ENCODE data around the gene CIAO1.
"Not testable (repeated sequence)": the region's sequence is repeated elsewhere in the genome, so short reads cannot be mapped to it uniquely, and the experiment has no call there.

The CIAO1 gene

GRCh38 chr2:96265840-96266679 is at the start of gene CIAO1, which contains the start of gene TMEM127:
Gene CIAO1 (plus strand): TSS chr2:96266225. CDS start chr2:96266351, 126 bp downstream.
Gene TMEM127 (minus strand): TSS chr2:96265997. CDS start chr2:96265381, 616 bp downstream.
- peak within 1 kb of the TSS; percentile 19 for H2AFZ ChIP-seq (ENCODE audit: low read depth, low read length)
- H3K4me1 ChIP-seq (ENCODE audit: insufficient read depth, low read length), result peaks cover 20% of the 10 kb centered on the region
- H3K9me3 ChIP-seq (ENCODE audit: low read length), result no peaks in the 10 kb centered on the region
- peak within 1 kb of the TSS; percentile 62 for H3K4me3 ChIP-seq (ENCODE audit: low read length)
- no peaks in the 10 kb centered on the region for H3K27me3 ChIP-seq (ENCODE audit: insufficient read depth, low read length)
- H3K36me3 ChIP-seq (ENCODE audit: insufficient read depth, low read length), result peaks cover 42% of the 10 kb centered on the region

DNA sequence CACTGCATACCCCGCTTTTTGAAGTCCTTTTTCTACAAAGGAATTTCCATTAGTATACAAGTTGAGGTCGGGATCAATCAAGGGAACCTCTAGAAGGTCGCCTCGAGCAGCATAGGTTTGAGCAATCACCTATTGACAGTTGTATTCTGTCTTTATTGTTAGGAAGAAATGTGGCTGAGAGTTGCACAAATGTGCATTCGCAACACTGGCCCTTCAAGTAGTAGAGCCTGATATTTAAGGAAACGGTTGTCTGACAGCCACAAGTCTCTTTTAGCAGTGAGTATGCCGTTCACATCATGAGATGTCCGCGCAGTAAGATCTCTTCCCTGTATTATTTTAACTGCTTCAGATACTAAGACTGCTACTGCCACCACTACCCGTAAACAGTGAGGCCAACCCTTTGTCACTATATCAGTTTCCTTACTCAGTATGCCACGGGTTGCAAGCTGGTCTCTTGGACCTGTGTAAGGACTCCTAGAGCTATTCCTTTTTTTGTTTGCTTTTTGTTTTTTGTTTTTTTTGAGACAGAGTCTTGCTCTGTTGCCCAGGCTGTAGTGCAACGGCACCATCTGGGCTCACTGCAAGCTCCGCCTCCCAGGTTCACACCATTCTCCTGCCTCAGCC is 47.4 kb upstream of the CIAO1 start:
- Histone ChIP-seq H3K4me1 (ENCODE audit: insufficient read depth, low read length) (no peaks in the 10 kb centered on the region), H2AFZ (ENCODE audit: low read depth, low read length) (no peak overlapping the region)

DNA sequence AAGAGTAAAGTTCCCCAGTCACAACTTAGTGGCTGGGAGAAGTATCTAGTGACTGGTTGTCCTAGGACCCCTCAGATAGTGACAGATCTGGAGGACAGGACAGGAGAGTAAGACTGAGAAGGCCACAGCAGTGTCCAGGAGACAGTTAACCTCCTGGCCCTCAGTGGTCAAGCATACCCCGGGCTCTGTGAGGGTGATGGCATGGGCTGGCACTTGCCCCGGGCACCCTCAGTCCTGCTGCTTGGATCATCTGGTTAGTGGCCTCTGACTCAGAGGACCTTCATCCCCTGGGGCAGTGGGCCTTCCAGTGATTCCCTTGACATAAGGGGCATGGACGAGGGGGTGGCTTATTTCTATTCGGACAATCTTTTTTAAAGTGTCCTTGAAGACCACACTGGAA is 46.1 kb upstream of the CIAO1 start:
- H3K4me3 ChIP-seq (ENCODE audit: low read length); H3K4me1 ChIP-seq (ENCODE audit: insufficient read depth, low read length); H3K36me3 ChIP-seq (ENCODE audit: insufficient read depth, low read length): not testable (repeated sequence)

More for the DNA sequence above, 47.4 kb upstream of the CIAO1 start:
- H3K9me3 ChIP-seq (ENCODE audit: low read length), result peaks cover 1% of the 10 kb centered on the region
- no peak overlapping the region for H3K4me3 ChIP-seq (ENCODE audit: low read length)
- no peaks in the 10 kb centered on the region for H3K36me3 ChIP-seq (ENCODE audit: insufficient read depth, low read length)
- no peaks in the 10 kb centered on the region for H3K27me3 ChIP-seq (ENCODE audit: insufficient read depth, low read length)

GRCh38 chr2:96221106-96221505 is 44.9 kb upstream of the CIAO1 start:
- not testable (repeated sequence) for H3K4me1 ChIP-seq (ENCODE audit: insufficient read depth, low read length); H3K36me3 ChIP-seq (ENCODE audit: insufficient read depth, low read length); H3K9me3 ChIP-seq (ENCODE audit: low read length); H3K27me3 ChIP-seq (ENCODE audit: insufficient read depth, low read length); H2AFZ ChIP-seq (ENCODE audit: low read depth, low read length); H3K4me3 ChIP-seq (ENCODE audit: low read length)

More for the DNA sequence above, 46.1 kb upstream of the CIAO1 start:
- not testable (repeated sequence) for H2AFZ ChIP-seq (ENCODE audit: low read depth, low read length); H3K9me3 ChIP-seq (ENCODE audit: low read length); H3K27me3 ChIP-seq (ENCODE audit: insufficient read depth, low read length)

- Histone ChIP-seq H3K27me3 (ENCODE audit: insufficient read depth, low read length) (no peaks in the 10 kb centered on the region), H2AFZ (ENCODE audit: low read depth, low read length) (no peak overlapping the region), H3K4me1 (ENCODE audit: insufficient read depth, low read length) (no peaks in the 10 kb centered on the region), H3K9me3 (ENCODE audit: low read length) (no peaks in the 10 kb centered on the region), H3K36me3 (ENCODE audit: insufficient read depth, low read length) (no peaks in the 10 kb centered on the region), H3K4me3 (ENCODE audit: low read length) (no peak overlapping the region)
Observed at GRCh38 chr2:96225016-96225533, 41.0 kb upstream of the CIAO1 start.

GRCh38 chr2:96231316-96231715 is 34.7 kb upstream of the CIAO1 start:
- no peaks in the 10 kb centered on the region for H3K4me1 ChIP-seq (ENCODE audit: insufficient read depth, low read length)
- H3K27me3 ChIP-seq (ENCODE audit: insufficient read depth, low read length), result no peaks in the 10 kb centered on the region
- H3K36me3 ChIP-seq (ENCODE audit: insufficient read depth, low read length), result no peaks in the 10 kb centered on the region
- no peak overlapping the region for H3K4me3 ChIP-seq (ENCODE audit: low read length)
- no peaks in the 10 kb centered on the region for H3K9me3 ChIP-seq (ENCODE audit: low read length)
- no peak overlapping the region for H2AFZ ChIP-seq (ENCODE audit: low read depth, low read length)

DNA sequence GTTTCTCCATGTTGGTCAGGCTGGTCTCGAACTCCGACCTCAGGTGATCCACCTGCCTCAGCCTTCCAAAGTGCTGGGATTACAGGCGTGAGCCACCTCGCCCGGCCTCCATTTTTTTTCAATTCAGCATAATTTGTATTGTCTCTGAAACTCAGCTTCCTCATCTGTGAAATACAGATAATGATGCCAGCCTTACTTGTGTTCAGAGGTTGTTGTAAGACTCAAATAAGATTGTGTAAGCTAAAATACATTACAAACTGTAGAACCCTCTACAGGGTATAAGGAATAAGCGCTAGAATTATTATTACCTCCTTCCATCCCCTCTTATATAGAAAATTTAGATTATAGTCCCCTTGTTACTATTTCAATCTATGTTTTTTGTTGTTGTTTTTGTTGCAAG is 32.6 kb upstream of the CIAO1 start:
- peaks cover 2% of the 10 kb centered on the region for H3K36me3 ChIP-seq (ENCODE audit: insufficient read depth, low read length)
- H3K4me1 ChIP-seq (ENCODE audit: insufficient read depth, low read length), result no peaks in the 10 kb centered on the region
- no peak overlapping the region for H3K4me3 ChIP-seq (ENCODE audit: low read length)
- no peaks in the 10 kb centered on the region for H3K9me3 ChIP-seq (ENCODE audit: low read length)
- H2AFZ ChIP-seq (ENCODE audit: low read depth, low read length), result no peak overlapping the region
- no peaks in the 10 kb centered on the region for H3K27me3 ChIP-seq (ENCODE audit: insufficient read depth, low read length)

DNA sequence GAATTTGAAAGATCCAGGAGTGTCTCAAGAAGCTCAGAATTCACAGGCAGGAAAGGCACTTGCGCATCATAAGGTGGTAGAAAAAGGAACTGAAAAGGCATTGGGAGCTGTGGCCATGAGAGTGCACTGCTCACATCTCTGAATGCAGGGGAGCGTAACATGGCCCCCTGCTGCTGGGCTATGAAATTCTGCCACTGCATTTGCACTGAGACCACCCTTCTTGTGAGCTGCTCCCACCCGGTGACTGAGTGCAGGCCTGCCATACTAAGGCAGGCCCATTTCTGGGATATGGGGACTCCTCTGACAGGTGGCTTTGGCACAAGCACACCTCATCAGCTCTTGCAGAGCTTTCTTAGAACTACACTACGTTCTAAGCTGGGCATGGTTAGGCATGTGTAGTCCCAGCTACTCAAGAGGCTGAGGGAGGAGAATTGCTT is 32.1 kb upstream of the CIAO1 start:
- peaks cover 2% of the 10 kb centered on the region for H3K36me3 ChIP-seq (ENCODE audit: insufficient read depth, low read length)
- no peaks in the 10 kb centered on the region for H3K27me3 ChIP-seq (ENCODE audit: insufficient read depth, low read length)
- no peaks in the 10 kb centered on the region for H3K9me3 ChIP-seq (ENCODE audit: low read length)
- H3K4me1 ChIP-seq (ENCODE audit: insufficient read depth, low read length), result no peaks in the 10 kb centered on the region
- H3K4me3 ChIP-seq (ENCODE audit: low read length), result no peak overlapping the region
- no peak overlapping the region for H2AFZ ChIP-seq (ENCODE audit: low read depth, low read length)

DNA sequence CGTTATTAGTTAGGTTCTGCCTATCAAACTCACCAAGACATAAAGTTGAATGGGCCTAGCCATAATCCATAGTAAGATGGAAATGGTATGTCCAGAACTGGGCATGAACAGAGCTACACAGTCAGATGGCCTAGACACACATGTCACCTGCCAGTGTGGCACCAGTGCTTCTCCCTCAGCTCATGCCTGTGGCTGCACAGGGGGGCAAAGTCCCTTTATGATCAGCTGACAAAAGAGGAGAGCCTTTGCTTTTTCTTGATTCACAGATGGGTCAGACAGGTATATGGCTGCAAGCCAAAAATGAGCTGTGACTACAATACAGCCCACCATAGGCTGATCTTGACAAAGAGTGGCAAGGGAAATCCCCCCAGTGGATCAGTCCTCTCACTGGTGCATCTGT is 29.1 kb upstream of the CIAO1 start:
- Histone ChIP-seq H3K9me3 (ENCODE audit: low read length) (no peaks in the 10 kb centered on the region), H3K27me3 (ENCODE audit: insufficient read depth, low read length) (no peaks in the 10 kb centered on the region), H3K36me3 (ENCODE audit: insufficient read depth, low read length) (peaks cover 5% of the 10 kb centered on the region), H3K4me3 (ENCODE audit: low read length) (no peak overlapping the region), H3K4me1 (ENCODE audit: insufficient read depth, low read length) (no peaks in the 10 kb centered on the region), H2AFZ (ENCODE audit: low read depth, low read length) (no peak overlapping the region)

DNA sequence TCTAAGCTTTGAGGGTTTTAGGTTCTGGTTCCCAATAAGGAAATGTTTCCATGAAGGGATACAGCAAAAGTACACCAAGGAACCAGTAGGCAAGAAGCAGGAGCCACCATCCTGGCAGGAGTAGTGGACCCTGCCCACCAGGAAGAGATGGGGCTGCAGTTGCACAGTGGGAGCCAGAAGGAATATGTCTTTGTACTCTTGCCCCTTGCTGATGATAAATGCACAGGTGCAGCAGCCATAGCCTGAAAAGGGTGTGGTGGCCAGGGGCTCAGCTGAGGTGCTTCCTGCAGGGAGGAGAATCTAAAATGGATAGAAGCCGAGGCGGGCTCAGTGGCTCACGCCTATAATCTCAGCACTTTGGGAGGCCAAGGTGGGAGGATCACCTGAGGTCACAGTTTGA is 27.8 kb upstream of the CIAO1 start:
- no peaks in the 10 kb centered on the region for H3K9me3 ChIP-seq (ENCODE audit: low read length)
- no peak overlapping the region for H3K4me3 ChIP-seq (ENCODE audit: low read length)
- H3K36me3 ChIP-seq (ENCODE audit: insufficient read depth, low read length), result peaks cover 5% of the 10 kb centered on the region
- H3K4me1 ChIP-seq (ENCODE audit: insufficient read depth, low read length), result no peaks in the 10 kb centered on the region
- H3K27me3 ChIP-seq (ENCODE audit: insufficient read depth, low read length), result no peaks in the 10 kb centered on the region
- no peak overlapping the region for H2AFZ ChIP-seq (ENCODE audit: low read depth, low read length)

DNA sequence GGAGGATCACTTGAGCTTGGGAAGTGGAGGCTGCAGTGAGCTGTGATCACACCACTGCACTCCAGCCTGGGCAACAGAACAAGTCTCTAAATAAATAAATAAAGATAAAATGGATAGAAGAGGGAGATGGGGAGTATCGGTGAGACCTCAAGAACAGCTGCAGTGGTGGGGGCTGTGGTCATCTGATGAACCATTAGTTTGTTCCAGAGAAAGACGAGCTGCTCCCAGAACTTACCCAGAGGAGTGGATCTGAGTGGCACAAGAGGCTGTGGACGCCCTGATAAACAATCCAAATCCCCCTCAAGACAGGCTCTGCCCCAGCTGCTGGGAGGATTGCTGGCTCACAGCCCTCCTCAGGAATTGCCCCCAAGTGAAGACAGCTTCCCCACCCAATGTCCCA is 26.9 kb upstream of the CIAO1 start:
- Histone ChIP-seq H3K4me1 (ENCODE audit: insufficient read depth, low read length) (no peaks in the 10 kb centered on the region), H2AFZ (ENCODE audit: low read depth, low read length) (no peak overlapping the region), H3K9me3 (ENCODE audit: low read length) (no peaks in the 10 kb centered on the region), H3K36me3 (ENCODE audit: insufficient read depth, low read length) (peaks cover 5% of the 10 kb centered on the region), H3K4me3 (ENCODE audit: low read length) (no peak overlapping the region), H3K27me3 (ENCODE audit: insufficient read depth, low read length) (no peaks in the 10 kb centered on the region)

DNA sequence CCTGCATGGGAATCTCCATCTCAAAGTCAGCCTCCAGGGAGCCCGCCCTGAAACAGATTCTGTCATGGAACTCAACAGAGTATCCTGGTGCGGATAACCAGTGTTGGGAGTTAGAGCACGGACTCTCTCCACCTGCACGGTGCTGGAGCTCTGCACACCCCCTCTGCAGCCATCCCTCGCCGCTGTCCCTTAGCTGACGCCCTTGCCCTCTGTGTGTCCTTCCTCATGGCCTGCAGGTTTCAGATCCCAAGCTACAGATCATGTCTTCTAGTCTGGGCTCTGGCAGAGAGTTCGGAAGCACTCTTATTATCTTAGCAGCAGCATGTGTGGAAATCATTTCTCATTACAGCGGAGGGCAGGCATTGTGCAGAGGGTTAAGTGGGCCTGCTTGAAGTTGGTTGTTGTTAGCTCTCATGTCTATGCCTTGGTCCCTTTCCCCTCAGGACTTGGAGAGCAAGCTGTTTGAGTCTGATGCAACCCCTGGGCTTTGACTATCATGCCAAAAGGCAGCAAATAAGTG is 26.2 kb upstream of the CIAO1 start:
- no peaks in the 10 kb centered on the region for H3K9me3 ChIP-seq (ENCODE audit: low read length)
- H3K27me3 ChIP-seq (ENCODE audit: insufficient read depth, low read length), result no peaks in the 10 kb centered on the region
- no peak overlapping the region for H3K4me3 ChIP-seq (ENCODE audit: low read length)
- H2AFZ ChIP-seq (ENCODE audit: low read depth, low read length), result no peak overlapping the region
- H3K36me3 ChIP-seq (ENCODE audit: insufficient read depth, low read length), result peaks cover 5% of the 10 kb centered on the region
- no peaks in the 10 kb centered on the region for H3K4me1 ChIP-seq (ENCODE audit: insufficient read depth, low read length)

DNA sequence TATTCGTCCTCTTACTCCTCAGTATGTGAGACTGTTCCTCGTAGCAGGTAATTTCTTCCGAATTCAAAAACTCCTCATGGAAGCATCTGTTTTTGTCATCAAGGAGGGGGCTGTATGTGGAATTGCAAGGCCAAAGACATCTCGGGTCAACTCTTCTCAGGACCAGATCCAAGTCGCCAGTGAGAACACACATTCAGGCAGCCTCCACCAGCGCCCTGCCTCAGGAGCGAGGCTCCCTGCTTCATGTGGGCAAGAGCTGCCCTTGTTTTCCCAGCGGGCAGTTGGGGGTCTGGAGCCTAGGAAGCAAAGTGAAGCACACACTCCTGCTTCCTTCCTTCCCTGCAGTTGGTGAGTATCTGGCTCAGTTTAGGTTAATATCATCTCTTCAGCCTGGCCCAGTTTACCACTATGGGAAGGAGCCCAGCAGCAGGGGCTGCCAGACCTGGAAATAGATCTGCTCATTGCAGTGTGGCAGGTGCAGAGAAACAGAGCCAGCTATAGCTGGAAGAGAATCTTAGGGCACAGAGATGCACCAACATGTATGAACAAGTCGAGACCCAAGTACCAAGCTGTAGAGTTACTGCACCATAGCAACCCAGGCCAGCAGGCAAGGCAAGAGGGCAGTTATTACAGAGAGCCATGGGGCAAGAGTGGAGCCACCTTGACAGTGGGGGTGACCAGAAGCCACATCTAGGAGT is 25.5 kb upstream of the CIAO1 start:
- peaks cover 5% of the 10 kb centered on the region for H3K36me3 ChIP-seq (ENCODE audit: insufficient read depth, low read length)
- H3K4me1 ChIP-seq (ENCODE audit: insufficient read depth, low read length), result no peaks in the 10 kb centered on the region
- no peak overlapping the region for H2AFZ ChIP-seq (ENCODE audit: low read depth, low read length)
- no peak overlapping the region for H3K4me3 ChIP-seq (ENCODE audit: low read length)
- no peaks in the 10 kb centered on the region for H3K27me3 ChIP-seq (ENCODE audit: insufficient read depth, low read length)
- no peaks in the 10 kb centered on the region for H3K9me3 ChIP-seq (ENCODE audit: low read length)
